ENCODE results near the gene HLA-DMB. TPM values are rescaled to one million over a fixed set of nuclear protein-coding genes. Genes with fewer than 3 reads are reported as not detected.

HLA-DMB gene
- total RNA-seq, 1 experiment from 2014 or later = 1.7 TPM

GRCh38 chr6:32949113-32949512 lies 8.3 kb upstream of the HLA-DMB start:
- no CpG with 5 or more reads among the region's 9 CpGs for WGBS (ENCODE audit: extremely low coverage, insufficient read length, low lambda C conversion rate)
- H2BK15ac ChIP-seq (ENCODE audit: low read depth, low read length) = no peak overlapping the region
- peak overlapping the region in 1 of 2 experiments; percentile 8; a peak in 2 of 5 replicates for H3K4me3 Mint-ChIP-seq
- H3K4me2 ChIP-seq (ENCODE audit: insufficient read depth, insufficient read length, low read length) = no peak overlapping the region
- H2BK20ac ChIP-seq (ENCODE audit: low read depth, low read length, poor library complexity, severe bottlenecking) = no peak overlapping the region
- H3K9me3 Mint-ChIP-seq = no peaks in the 10 kb centered on the region
- TF ChIP-seq, protein P1, sequence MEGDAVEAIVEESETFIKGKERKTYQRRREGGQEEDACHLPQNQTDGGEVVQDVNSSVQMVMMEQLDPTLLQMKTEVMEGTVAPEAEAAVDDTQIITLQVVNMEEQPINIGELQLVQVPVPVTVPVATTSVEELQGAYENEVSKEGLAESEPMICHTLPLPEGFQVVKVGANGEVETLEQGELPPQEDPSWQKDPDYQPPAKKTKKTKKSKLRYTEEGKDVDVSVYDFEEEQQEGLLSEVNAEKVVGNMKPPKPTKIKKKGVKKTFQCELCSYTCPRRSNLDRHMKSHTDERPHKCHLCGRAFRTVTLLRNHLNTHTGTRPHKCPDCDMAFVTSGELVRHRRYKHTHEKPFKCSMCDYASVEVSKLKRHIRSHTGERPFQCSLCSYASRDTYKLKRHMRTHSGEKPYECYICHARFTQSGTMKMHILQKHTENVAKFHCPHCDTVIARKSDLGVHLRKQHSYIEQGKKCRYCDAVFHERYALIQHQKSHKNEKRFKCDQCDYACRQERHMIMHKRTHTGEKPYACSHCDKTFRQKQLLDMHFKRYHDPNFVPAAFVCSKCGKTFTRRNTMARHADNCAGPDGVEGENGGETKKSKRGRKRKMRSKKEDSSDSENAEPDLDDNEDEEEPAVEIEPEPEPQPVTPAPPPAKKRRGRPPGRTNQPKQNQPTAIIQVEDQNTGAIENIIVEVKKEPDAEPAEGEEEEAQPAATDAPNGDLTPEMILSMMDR (conservative IDR thresholded peaks at IDR 0.05) = no peak
- no peak overlapping the region for H4K8ac ChIP-seq (replicated peaks; ENCODE audit: insufficient read length, low read depth, low read length)
- no peaks in the 10 kb centered on the region for H3K79me1 ChIP-seq (ENCODE audit: insufficient read depth, low read depth, low read length, poor library complexity, severe bottlenecking)
- no peak overlapping the region for H4K5ac ChIP-seq (ENCODE audit: insufficient read length, low read depth, low read length)
- peaks cover 20 to 23% of the 10 kb centered on the region in 2 experiments for H3K4me1 Mint-ChIP-seq
- H2AK5ac ChIP-seq (ENCODE audit: insufficient read length, low read length) = no peak overlapping the region
- H3K4ac ChIP-seq (ENCODE audit: low read depth, low read length) = no peak overlapping the region
- H4K91ac ChIP-seq (ENCODE audit: insufficient read length, low read depth, low read length) = no peak overlapping the region
- no peak overlapping the region for H3K9ac ChIP-seq (ENCODE audit: extremely low read depth, insufficient read length, low read length)
- no peak overlapping the region for H2AFZ ChIP-seq (ENCODE audit: low read length)
- DNase-seq = no peak
- no peaks in the 10 kb centered on the region for H3K79me2 ChIP-seq (ENCODE audit: insufficient read depth, low read length)
- H3K27ac ChIP-seq (ENCODE audit: insufficient read length, low read depth, low read length) = no peak overlapping the region
- H3K18ac ChIP-seq (ENCODE audit: insufficient read length, low read depth, low read length) = no peak overlapping the region
- H3K4me1 ChIP-seq (ENCODE audit: insufficient read depth, low read length) = peaks cover 3% of the 10 kb centered on the region; the same call in 1 of the 2 replicates
- H2BK5ac ChIP-seq (ENCODE audit: insufficient read length, low read length) = no peak overlapping the region
- peaks cover 3% of the 10 kb centered on the region; the same call in 1 of the 2 replicates for H3K27me3 Mint-ChIP-seq (ENCODE audit: low read depth)
- no peaks in the 10 kb centered on the region for H3K23me2 ChIP-seq (ENCODE audit: insufficient read length, low read depth, low read length, poor library complexity, severe bottlenecking)
- no peak overlapping the region for H3K23ac ChIP-seq (ENCODE audit: insufficient read length, low read depth, low read length)
- no peak overlapping the region for H3K14ac ChIP-seq (ENCODE audit: insufficient read depth, low read length)
- no peaks in the 10 kb centered on the region for H3K9me3 ChIP-seq (ENCODE audit: control insufficient read depth, low read depth, low read length)
- no peak overlapping the region for H3K56ac ChIP-seq (ENCODE audit: insufficient read length, low read depth, low read length)
- no peak overlapping the region for H3K27ac Mint-ChIP-seq
- H4K20me1 ChIP-seq (ENCODE audit: control insufficient read depth, insufficient read depth, insufficient read length) = no peaks in the 10 kb centered on the region
- no peak overlapping the region for H2BK120ac ChIP-seq (ENCODE audit: low read depth, low read length, poor library complexity, severe bottlenecking)
- H3K27me3 ChIP-seq (ENCODE audit: insufficient read depth, low read length) = no peaks in the 10 kb centered on the region
- no peak overlapping the region for H3T11ph ChIP-seq (ENCODE audit: low read length)
- H2BK12ac ChIP-seq (ENCODE audit: insufficient read length, low read depth, low read length) = no peak overlapping the region
- no peaks in the 10 kb centered on the region for H3K36me3 Mint-ChIP-seq (ENCODE audit: insufficient read depth in 1 of 3, low read depth in 3 of 3)
